Omental fat pad (tissue), 4 donors: ENCODE measurements around the gene GTF2H4. TPM values are rescaled to one million over a fixed set of nuclear protein-coding genes. Genes with fewer than 3 reads are reported as not detected.

Source experiments
- ATAC-seq: fragments of 150-250 bp; one replicate; pipeline ENCODE4 v1.9.1; 2016; ENCODE audit warnings: mild to moderate bottlenecking, moderate library complexity; ENCODE audit not compliant: low FRiP score
- DNase-seq: peaks from one replicate; pipeline ENCODE4 v3.0.0-alpha.2; 2019; ENCODE audit warnings: low spot score
- CTCF ChIP-seq, 3 donors: fragments of 450-650 bp; IDR thresholded peaks; one replicate each; pipeline ENCODE4 v1.5.1; 2016 to 2017; ENCODE audit warnings: antibody characterized with exemption in 3 of 3, mild to moderate bottlenecking in 3 of 3, moderate library complexity in 2 of 3
- total RNA-seq, 4 donors: library from RNA; depleted of rRNA; stranded (reverse); fragments of >200 nt; gene quantifications; one replicate each; pipeline ENCODE4 v1.1.0, GENCODE V29; 2016

Gene GTF2H4
- total RNA-seq, 4 donors from 2014 or later, result 10.3 to 22.2 (median 14.7) TPM

GRCh38 chr6:30883685-30884520, 24.1 kb upstream of the GTF2H4 start, which contains the start of gene DDR1:
TSS of gene DDR1 (plus strand) at chr6:30884519. CDS start at chr6:30888730, 4,211 bp downstream.
- peak; percentile 64 for ATAC-seq

GRCh38 chr6:30884521-30885480, 23.2 kb upstream of the GTF2H4 start:
- DNase-seq, result no peak

More at GRCh38 chr6:30883685-30884520, 24.1 kb upstream of the GTF2H4 start, which contains the start of gene DDR1:
- no peak for DNase-seq
- no peak for TF ChIP-seq CTCF (IDR thresholded peaks at IDR 0.05)

GRCh38 chr6:30885481-30885998, 22.5 kb upstream of the GTF2H4 start:
- TF ChIP-seq CTCF (IDR thresholded peaks at IDR 0.05), result no peak
- ATAC-seq (no peak), DNase-seq (no peak)

More at GRCh38 chr6:30884521-30885480, 23.2 kb upstream of the GTF2H4 start:
- no peak for TF ChIP-seq CTCF (IDR thresholded peaks at IDR 0.05)
- ATAC-seq, result peak; percentile 56

GRCh38 chr6:30885999-30886896, 21.8 kb upstream of the GTF2H4 start:
- DNase-seq, result peak; percentile 37
- TF ChIP-seq CTCF (IDR thresholded peaks at IDR 0.05), result no peak
- peak; percentile 61 for ATAC-seq

- no peak for TF ChIP-seq CTCF (IDR thresholded peaks at IDR 0.05)
- DNase-seq (no peak), ATAC-seq (no peak)
Observed at GRCh38 chr6:30886897-30887255, 21.1 kb upstream of the GTF2H4 start.
